Right lobe of liver (tissue), 6 donors: ENCODE results near the gene ATP10A. TPM values are rescaled to one million over a fixed set of nuclear protein-coding genes. Genes with fewer than 3 reads are reported as not detected.

Experiments used
- ATAC-seq, 4 donors: fragments of 200-7000 bp; cut with Tn5 transposase; one replicate each; pipeline ENCODE4 v1.9.1; 2020; ENCODE audit warnings: mild to moderate bottlenecking in 4 of 4, moderate library complexity in 4 of 4
- DNase-seq, 3 donors: peaks; one replicate each; pipeline ENCODE4 v3.0.0-alpha.2; 2020
- H3K27ac ChIP-seq, 3 donors: fragments of 200-600 bp; one replicate each; pipeline ENCODE4 v1.8.0; 2022
- H3K27me3 ChIP-seq, 2 donors: fragments of 200-600 bp; one replicate each; pipeline ENCODE4 v1.8.0; 2022
- H3K36me3 ChIP-seq, 4 donors: fragments of 200-600 bp; sonication (generic) in 1 of 4; one replicate each; pipeline versions ENCODE4 v1.5.1 to v1.8.0; 2017 to 2022; ENCODE audit warnings: control low read depth in 1 of 4
- H3K4me1 ChIP-seq, 4 donors: fragments of 200-600 bp; sonication (generic) in 1 of 4; one replicate each; pipeline versions ENCODE4 v1.5.1 to v1.8.0; 2017 to 2022; ENCODE audit warnings: control low read depth in 1 of 4
- H3K4me3 ChIP-seq, 3 donors: fragments of 200-600 bp; one replicate each; pipeline ENCODE4 v1.8.0; 2022
- H3K9me3 ChIP-seq, 4 donors: fragments of 200-600 bp; sonication (generic) in 1 of 4; one replicate each; pipeline versions ENCODE4 v1.5.1 to v1.8.0; 2017 to 2022; ENCODE audit warnings: control low read depth in 1 of 4
- CTCF ChIP-seq, 4 donors: fragments of 200-600 bp in 3 of 4; fragments of 450-650 bp in 1 of 4; IDR thresholded peaks; one replicate each; pipeline versions ENCODE4 v1.5.1 to v1.8.0; 2016 to 2022; ENCODE audit warnings: antibody characterized with exemption in 4 of 4, mild to moderate bottlenecking in 2 of 4
- POLR2A ChIP-seq: fragments of 450-650 bp; IDR thresholded peaks from one replicate; pipeline ENCODE4 v1.6.1; 2017; ENCODE audit warnings: antibody characterized with exemption, mild to moderate bottlenecking
- WGBS: methylation state at CpG from one replicate; pipeline ENCODE4 v1.1.6; 2018; ENCODE audit warnings: low coverage, low lambda C conversion rate; ENCODE audit not compliant: insufficient coverage; ENCODE audit errors: missing lambda C conversion rate; 5-methylcytosine and 5-hydroxymethylcytosine counted together
- intact Hi-C, 2 donors: fragments of 100-400 bp; cut with DNase I; formaldehyde crosslinking; loops; one replicate each; pipeline versions ENCODE4 v1.11.2 to v1.14.1; 2022
- total RNA-seq, 6 experiments: library from RNA; depleted of rRNA in 2 of 6; stranded (reverse); fragments of >200 nt in 2 of 6; fragmentation: NEBNext Ultra II Directional in 3 of 6; extraction: Animal tissue kit (Norgen Biotek cat#: 25700) in 3 of 6; gene quantifications; one replicate each; pipeline versions ENCODE4 v1.1.0 to v1.2.4, GENCODE V29; 2016 to 2023
- donor health status: DM: no; HTN: yes; CAD: no.
- donor health status: DM: no; HTN: no; CAD: no.
- donor health status: DM: no; HTN: no; CAD: no.
- donor health status: DM: no; HTN: yes; CAD: no.
- donor health status: DM: no; HTN: yes; CAD: no.

The ATP10A gene
- total RNA-seq, 6 experiments from 2014 or later: 0.15 to 1.00 (median 0.34) TPM

- no peak overlapping the region for H3K27ac ChIP-seq
- H3K36me3 ChIP-seq: no peaks in the 10 kb centered on the region
- no peaks in the 10 kb centered on the region for H3K27me3 ChIP-seq
- intact Hi-C loops: no loop called here
- no peaks in the 10 kb centered on the region for H3K9me3 ChIP-seq
- ATAC-seq: peak in 1 of 4 donors; percentile 6
- DNase-seq: no peak
- TF ChIP-seq CTCF (IDR thresholded peaks at IDR 0.05) (no peak), POLR2A (no peak)
- H3K4me1 ChIP-seq: no peaks in the 10 kb centered on the region
- H3K4me3 ChIP-seq: no peak overlapping the region
- WGBS: 42% methylated on average over 3 of the region's 8 CpGs
These were observed 65.6 kb downstream of the ATP10A start for GRCh38 chr15:25797511-25797935.

GRCh38 chr15:25797035-25797434 is 66.1 kb downstream of the ATP10A start:
- intact Hi-C loops: no loop called here
- ATAC-seq: no peak
- no peaks in the 10 kb centered on the region for H3K27me3 ChIP-seq
- H3K4me1 ChIP-seq: no peaks in the 10 kb centered on the region
- no peak for DNase-seq
- no peak overlapping the region for H3K27ac ChIP-seq
- no peaks in the 10 kb centered on the region for H3K9me3 ChIP-seq
- WGBS: 64% methylated on average over 4 of the region's 4 CpGs
- H3K36me3 ChIP-seq: no peaks in the 10 kb centered on the region
- H3K4me3 ChIP-seq: no peak overlapping the region
- TF ChIP-seq CTCF (IDR thresholded peaks at IDR 0.05) (no peak), POLR2A (no peak)

- WGBS: 100% methylated on average over 1 of the region's 7 CpGs
- intact Hi-C loops: no loop called here
- H3K27me3 ChIP-seq: no peaks in the 10 kb centered on the region
- H3K4me1 ChIP-seq: no peaks in the 10 kb centered on the region
- no peak overlapping the region for H3K4me3 ChIP-seq
- DNase-seq: no peak
- no peaks in the 10 kb centered on the region for H3K9me3 ChIP-seq
- H3K27ac ChIP-seq: no peak overlapping the region
- no peaks in the 10 kb centered on the region for H3K36me3 ChIP-seq
- no peak for ATAC-seq
- TF ChIP-seq POLR2A (no peak), CTCF (IDR thresholded peaks at IDR 0.05) (no peak)
These were observed 66.7 kb downstream of the ATP10A start for GRCh38 chr15:25796395-25796794.

GRCh38 chr15:25795712-25796111 is 67.4 kb downstream of the ATP10A start:
- no peak for DNase-seq
- intact Hi-C loops: no loop called here

More at GRCh38 chr15:25795712-25796111, 67.4 kb downstream of the ATP10A start:
- H3K27me3 ChIP-seq: no peaks in the 10 kb centered on the region
- TF ChIP-seq CTCF (IDR thresholded peaks at IDR 0.05) (no peak), POLR2A (no peak)
- 29% methylated on average over 1 of the region's 6 CpGs for WGBS
- H3K36me3 ChIP-seq: no peaks in the 10 kb centered on the region
- H3K4me1 ChIP-seq: no peaks in the 10 kb centered on the region
- no peak overlapping the region for H3K27ac ChIP-seq
- H3K9me3 ChIP-seq: no peaks in the 10 kb centered on the region
- H3K4me3 ChIP-seq: no peak overlapping the region
- no peak for ATAC-seq
